NCI-H2171 (cell line): Measurements from ENCODE around the gene GET4.
A peak's percentile ranks its signal among the peaks of the same experiment; 100 is the strongest.

Experiments used
- DNase-seq: peaks from one replicate; lab custom pipeline; 2025; lab: John Stamatoyannopoulos, UW

GET4 gene, protein sequence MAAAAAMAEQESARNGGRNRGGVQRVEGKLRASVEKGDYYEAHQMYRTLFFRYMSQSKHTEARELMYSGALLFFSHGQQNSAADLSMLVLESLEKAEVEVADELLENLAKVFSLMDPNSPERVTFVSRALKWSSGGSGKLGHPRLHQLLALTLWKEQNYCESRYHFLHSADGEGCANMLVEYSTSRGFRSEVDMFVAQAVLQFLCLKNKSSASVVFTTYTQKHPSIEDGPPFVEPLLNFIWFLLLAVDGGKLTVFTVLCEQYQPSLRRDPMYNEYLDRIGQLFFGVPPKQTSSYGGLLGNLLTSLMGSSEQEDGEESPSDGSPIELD

DNA sequence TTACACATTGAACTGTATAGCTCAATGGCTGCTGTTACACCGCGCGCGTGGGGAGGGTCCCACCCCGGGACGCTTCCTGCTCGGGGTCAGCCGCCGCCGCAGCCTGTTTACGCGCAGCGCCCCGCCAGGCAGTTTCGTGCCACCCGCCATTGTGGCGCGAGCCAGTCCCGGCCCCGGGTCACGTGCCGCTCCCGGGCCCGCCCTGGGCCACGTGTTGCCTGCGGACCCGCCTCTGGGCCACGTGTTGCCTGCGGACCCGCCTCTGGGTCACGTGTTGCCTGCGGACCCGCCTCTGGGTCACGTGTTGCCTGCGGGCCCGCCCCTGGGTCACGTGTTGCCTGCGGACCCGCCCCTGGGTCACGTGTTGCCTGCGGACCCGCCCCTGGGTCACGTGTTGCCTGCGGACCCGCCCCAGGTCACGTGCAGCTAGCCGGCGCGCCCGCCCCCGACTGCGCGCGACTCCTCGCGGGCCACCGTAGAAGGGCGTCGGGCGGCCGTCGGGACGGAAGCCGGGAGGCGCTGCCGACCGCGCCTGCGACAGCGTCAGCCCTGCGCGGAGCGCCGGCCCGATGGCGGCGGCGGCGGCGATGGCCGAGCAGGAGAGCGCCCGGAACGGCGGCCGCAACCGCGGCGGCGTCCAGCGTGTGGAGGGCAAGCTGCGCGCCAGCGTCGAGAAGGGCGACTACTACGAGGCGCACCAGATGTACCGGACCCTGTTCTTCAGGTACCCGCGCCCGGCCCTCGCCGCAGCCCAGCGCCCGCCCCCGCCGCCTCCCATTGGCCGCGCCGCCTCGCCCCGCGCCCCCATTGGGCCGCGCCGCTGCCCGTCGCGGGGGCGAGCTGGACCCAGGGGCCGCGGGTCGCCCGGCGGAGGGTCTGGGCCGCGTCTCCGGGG, at the start of gene GET4:
TSS of gene GET4 (plus strand) at position 478 of the 895 bp plus-strand sequence. CDS start at position 570, 92 bp downstream.
- peak; percentile 98 for DNase-seq

GRCh38 chr7:828793-829561, 47.4 kb upstream of the GET4 start:
- no peak for DNase-seq

- peak; percentile 32 for DNase-seq
Observed at GRCh38 chr7:830069-830468, 46.3 kb upstream of the GET4 start.

DNA sequence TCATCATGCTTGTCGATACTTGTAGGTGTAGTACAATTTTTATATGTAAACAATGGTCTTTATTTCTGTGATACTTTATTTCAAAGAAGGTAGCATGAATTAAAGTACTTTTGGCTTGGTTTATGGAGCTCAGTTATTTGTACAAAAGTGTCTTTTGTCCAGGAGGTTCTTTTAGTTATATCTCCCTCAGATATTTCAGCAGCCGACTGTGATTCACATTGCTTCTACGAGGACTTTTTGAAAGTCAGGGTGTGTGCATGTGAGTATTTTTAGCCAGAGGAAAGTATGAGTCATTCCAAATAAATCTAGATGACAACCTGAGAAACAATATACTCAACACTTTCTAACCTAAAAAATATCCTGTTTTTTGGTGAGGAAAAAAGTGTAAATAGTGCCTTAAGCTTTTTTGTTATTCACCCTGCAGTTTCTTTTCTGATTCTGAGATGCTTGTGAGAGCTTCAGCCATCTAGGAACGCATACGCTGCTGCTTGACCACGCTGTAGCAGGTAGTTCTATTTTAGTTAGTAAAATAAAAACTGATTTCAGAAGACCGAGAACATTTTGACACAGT, 44.7 kb upstream of the GET4 start:
- no peak for DNase-seq

- no peak for DNase-seq
Observed at GRCh38 chr7:832167-832967, 44.0 kb upstream of the GET4 start, which contains the start of gene SUN1. TSS of gene SUN1 (plus strand) at chr7:832476. CDS start at chr7:832525, 49 bp downstream.

GRCh38 chr7:832968-833424, 43.4 kb upstream of the GET4 start:
- no peak for DNase-seq

- no peak for DNase-seq
Observed at GRCh38 chr7:833601-834258, 42.6 kb upstream of the GET4 start.

DNA sequence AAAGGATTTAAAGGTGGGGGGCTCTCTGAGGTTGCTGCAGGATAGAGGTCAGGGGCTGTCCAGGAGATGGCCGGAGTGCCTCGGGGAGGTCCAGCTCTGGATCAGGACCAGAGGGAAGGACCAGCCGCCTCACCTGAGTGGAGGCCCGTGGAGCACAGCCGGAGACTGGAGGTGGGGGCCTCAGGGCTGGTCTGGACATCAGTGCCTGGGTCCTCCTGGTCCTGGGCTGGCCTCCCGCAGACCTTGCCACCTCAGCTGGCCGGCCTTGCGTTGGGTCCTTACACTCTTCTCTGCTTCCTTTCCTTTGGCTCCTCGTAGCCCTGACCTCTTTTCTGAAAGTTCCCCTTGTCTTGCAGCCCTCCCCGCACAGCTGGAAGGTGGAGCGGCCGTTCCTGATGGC, 42.1 kb upstream of the GET4 start:
- DNase-seq: no peak

- no peak for DNase-seq
Observed at GRCh38 chr7:835021-835420, 41.3 kb upstream of the GET4 start.

GRCh38 chr7:835485-836401, 40.6 kb upstream of the GET4 start:
- peak; percentile 49 for DNase-seq

DNA sequence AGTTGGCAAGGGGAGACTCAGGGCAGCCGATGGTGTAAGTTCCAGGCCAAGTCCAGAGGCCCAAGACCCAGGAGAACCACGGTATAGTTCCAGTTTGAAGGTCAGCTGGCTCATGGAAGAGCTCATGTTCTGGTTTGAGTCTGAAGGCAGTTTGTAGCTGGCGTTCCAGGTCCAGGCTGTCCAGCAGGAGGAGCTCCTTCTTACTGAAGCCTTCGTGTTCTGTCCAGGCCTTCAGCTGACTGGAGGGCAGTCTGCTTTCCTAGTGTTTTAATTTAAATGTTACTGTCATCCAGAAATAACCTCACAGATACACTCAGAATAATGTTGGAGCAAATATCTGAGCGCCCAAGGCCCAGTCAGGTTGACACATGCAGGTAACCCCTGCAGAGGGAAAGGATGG, 39.9 kb upstream of the GET4 start:
- DNase-seq: no peak

- no peak for DNase-seq
Observed at GRCh38 chr7:837001-837400, 39.4 kb upstream of the GET4 start.

DNA sequence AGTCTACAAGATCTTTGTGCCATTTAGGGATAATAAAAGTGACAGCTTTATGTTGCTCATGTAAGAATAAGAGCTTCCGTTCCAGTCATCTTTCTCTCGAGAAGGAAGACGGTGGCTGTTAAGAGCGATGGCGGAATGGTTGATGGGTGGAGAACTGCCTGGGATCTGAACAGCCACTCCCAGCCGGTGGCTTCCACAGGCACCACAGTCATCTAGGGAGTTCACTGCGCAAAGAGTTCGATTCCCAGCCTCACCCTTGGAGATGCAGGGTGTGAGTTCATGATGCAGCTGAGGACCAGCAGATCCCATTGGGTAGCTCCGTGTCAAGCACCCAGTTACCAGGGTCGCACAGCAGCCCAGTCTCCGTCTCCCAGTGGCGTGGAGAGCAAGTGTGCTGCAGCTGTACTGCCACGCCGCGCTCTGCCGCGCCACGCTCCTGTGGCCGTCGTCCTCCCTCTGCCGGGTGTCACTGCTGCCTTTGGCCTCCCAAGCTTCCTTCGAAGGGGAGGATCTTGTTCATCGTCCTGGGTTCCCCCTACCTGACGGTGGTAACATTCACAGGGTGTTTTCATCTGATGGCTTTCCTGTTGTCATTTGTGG, 36.3 kb upstream of the GET4 start:
- DNase-seq: no peak

DNA sequence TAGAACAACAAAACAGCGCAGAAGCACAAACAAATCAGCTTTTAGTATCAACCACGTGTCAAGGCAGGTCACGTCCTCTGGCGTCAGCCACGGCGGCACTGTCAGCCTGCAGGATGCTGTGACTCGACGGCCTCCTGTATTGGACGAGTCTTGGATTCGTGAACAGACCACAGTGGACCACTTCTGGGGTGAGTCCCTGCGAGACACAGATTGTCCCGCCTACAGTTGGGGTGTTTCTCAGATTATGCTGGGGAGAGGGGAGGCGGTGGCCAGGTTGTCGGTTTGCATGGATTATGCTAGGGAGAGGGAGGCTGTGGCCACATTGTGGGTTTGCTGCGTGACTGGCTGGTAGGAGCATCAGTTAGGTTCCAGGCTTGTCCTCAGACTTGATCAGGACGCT, 34.4 kb upstream of the GET4 start:
- no peak for DNase-seq

GRCh38 chr7:842431-843031, 33.8 kb upstream of the GET4 start:
- peak; percentile 48 for DNase-seq

DNA sequence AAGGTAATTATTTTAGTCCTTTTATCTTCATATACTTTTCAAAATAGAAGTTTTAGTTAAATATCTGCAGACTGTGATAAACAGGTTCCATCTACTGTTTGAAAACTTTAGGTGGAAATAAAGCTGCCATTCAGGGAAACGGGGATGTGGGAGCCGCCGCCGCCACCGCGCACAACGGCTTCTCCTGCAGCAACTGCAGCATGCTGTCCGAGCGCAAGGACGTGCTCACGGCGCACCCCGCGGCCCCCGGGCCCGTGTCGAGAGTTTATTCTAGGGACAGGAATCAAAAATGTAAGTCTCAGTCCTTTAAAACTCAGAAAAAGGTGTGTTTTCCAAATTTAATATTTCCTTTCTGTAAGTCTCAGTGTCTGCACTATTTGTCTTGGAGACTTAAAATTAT, 33.1 kb upstream of the GET4 start:
- DNase-seq: no peak

DNA sequence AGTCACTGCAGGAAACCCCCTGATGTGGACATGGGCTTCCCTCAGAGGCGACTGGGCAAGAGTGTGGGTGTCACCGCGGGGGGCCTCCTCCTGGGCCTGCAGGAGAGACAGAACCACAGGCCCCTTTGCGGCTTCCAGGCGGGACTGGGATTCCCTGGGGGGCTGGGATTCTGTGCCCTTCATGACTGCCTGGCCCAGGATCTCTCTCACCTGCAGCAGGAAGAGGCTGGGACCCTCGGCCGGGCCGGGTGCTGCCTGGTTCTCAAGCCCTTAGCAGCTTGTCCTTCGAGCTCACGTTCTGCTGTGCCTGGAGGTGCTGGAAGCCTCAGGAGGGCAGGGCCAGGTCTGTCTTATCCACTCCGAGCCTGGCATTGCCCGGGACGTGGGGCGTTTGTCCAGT, 32.3 kb upstream of the GET4 start:
- no peak for DNase-seq

DNA sequence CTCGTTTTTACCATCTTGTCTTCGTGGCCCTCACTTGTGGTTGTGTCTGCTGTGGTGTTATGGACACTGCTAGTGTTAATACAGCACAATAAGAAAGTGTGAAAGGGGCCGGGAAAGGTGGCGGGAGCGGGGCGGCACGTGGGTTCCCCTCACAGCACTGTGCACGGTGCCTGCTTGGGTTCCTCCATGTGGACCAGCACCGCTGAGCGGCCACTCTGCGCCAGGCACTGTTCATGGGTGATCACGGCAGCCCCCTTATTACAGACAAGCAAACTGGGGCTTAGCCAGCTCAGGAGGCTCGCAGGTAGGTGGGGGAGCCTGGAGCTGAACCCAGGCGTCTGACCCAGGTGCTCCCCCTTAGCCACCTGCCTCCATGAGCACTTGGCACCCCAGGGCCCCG, 31.8 kb upstream of the GET4 start:
- no peak for DNase-seq

- no peak for DNase-seq
Observed at GRCh38 chr7:845091-845490, 31.3 kb upstream of the GET4 start.
